Stimulated activated CD4-positive, alpha-beta T cell treated with anti-CD3 and anti-CD28 coated beads, Interleukin-15, amount 100 ng/mL, for 1 hour (primary cell): ENCODE measurements around the gene SHFL.
A peak's percentile ranks its signal among the peaks of the same experiment; 100 is the strongest.

Experiments
- DNase-seq, 2 donors: peaks; one replicate each; pipeline ENCODE4 v3.0.0-alpha.2; 2020; ENCODE audit warnings: low read depth in 1 of 2, low spot score in 1 of 2

Gene SHFL

GRCh38 chr19:10087296-10088061 lies 1.4 kb downstream of the SHFL start:
- DNase-seq, result no peak

- DNase-seq, result no peak
Measured at GRCh38 chr19:10088949-10089554, 2.9 kb downstream of the SHFL start.

- no peak for DNase-seq
Measured at GRCh38 chr19:10089801-10090375, 3.8 kb downstream of the SHFL start.

GRCh38 chr19:10091370-10091687 lies 5.2 kb downstream of the SHFL start:
- no peak for DNase-seq

GRCh38 chr19:10091895-10092641 lies 6.0 kb downstream of the SHFL start:
- DNase-seq, result no peak

GRCh38 chr19:10092648-10093294 lies 6.7 kb downstream of the SHFL start:
- DNase-seq, result no peak

GRCh38 chr19:10093295-10094186 lies 7.4 kb downstream of the SHFL start:
- no peak for DNase-seq

GRCh38 chr19:10095622-10095947 lies 9.5 kb downstream of the SHFL start:
- DNase-seq, result no peak

- DNase-seq, result peak; percentile 84 to 86
Measured at GRCh38 chr19:10095948-10096614, 10.0 kb downstream of the SHFL start.

GRCh38 chr19:10096615-10096963 lies 10.5 kb downstream of the SHFL start:
- DNase-seq, result no peak

GRCh38 chr19:10100163-10100785 lies 14.2 kb downstream of the SHFL start:
- no peak for DNase-seq

- no peak for DNase-seq
Measured at GRCh38 chr19:10102787-10103236, 16.7 kb downstream of the SHFL start.

GRCh38 chr19:10104130-10104513 lies 18.0 kb downstream of the SHFL start:
- no peak for DNase-seq

- DNase-seq, result peak in 1 of 2 donors; percentile 60
Measured at GRCh38 chr19:10104665-10105508, 18.8 kb downstream of the SHFL start.

- peak; percentile 54 to 58 for DNase-seq
Measured at GRCh38 chr19:10105509-10106099, 19.5 kb downstream of the SHFL start.

GRCh38 chr19:10106100-10106936 lies 20.2 kb downstream of the SHFL start, which contains the start of gene PPAN:
TSS of gene PPAN (plus strand) at chr19:10106362. CDS start at chr19:10106395, 33 bp downstream.
- peak; percentile 91 to 94 for DNase-seq

- DNase-seq, result no peak
Measured at GRCh38 chr19:10107254-10107653, 21.1 kb downstream of the SHFL start.
